ENCODE data around the gene NKAIN2.

GRCh38 chr6:124205921-124206320, 402.3 kb downstream of the NKAIN2 start:
- TF ChIP-seq, protein P1, sequence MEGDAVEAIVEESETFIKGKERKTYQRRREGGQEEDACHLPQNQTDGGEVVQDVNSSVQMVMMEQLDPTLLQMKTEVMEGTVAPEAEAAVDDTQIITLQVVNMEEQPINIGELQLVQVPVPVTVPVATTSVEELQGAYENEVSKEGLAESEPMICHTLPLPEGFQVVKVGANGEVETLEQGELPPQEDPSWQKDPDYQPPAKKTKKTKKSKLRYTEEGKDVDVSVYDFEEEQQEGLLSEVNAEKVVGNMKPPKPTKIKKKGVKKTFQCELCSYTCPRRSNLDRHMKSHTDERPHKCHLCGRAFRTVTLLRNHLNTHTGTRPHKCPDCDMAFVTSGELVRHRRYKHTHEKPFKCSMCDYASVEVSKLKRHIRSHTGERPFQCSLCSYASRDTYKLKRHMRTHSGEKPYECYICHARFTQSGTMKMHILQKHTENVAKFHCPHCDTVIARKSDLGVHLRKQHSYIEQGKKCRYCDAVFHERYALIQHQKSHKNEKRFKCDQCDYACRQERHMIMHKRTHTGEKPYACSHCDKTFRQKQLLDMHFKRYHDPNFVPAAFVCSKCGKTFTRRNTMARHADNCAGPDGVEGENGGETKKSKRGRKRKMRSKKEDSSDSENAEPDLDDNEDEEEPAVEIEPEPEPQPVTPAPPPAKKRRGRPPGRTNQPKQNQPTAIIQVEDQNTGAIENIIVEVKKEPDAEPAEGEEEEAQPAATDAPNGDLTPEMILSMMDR (IDR thresholded peaks at IDR 0.05; ENCODE audit: insufficient read depth, low read length, poor library complexity, severe bottlenecking): no peak
- no peak for TF ChIP-seq EZH2phosphoT487 (conservative IDR thresholded peaks at IDR 0.05; ENCODE audit: low read length)
